DMS53 (cell line): ENCODE measurements around the gene KCNMA1.

Experiments used
- DNase-seq: peaks from one replicate; lab custom pipeline; 2025; lab: John Stamatoyannopoulos, UW

Gene KCNMA1

DNA sequence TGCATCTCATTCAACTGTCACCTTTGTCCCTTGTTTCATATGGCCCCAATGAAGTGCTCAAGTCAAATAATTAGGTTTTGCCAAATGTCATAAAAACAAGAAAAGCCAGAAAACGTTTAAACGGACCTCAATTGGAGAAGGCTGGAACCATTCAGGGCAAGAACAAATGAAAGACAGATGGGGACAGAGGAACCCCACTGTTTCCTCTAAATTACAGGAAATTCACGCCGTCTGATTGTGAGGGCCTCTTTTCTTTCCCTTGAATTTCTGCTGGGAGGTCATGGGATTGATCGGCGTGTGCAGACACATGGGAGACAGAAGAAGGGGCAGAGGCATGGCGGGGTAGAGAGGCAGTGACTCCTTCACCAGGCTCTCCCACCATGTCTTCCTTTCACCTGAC is 656.4 kb downstream of the KCNMA1 start:
- no peak for DNase-seq

- DNase-seq, result no peak
These were observed 659.7 kb downstream of the KCNMA1 start for GRCh38 chr10:76977901-76978300.

- no peak for DNase-seq
These were observed 660.6 kb downstream of the KCNMA1 start for GRCh38 chr10:76977046-76977445.

DNA sequence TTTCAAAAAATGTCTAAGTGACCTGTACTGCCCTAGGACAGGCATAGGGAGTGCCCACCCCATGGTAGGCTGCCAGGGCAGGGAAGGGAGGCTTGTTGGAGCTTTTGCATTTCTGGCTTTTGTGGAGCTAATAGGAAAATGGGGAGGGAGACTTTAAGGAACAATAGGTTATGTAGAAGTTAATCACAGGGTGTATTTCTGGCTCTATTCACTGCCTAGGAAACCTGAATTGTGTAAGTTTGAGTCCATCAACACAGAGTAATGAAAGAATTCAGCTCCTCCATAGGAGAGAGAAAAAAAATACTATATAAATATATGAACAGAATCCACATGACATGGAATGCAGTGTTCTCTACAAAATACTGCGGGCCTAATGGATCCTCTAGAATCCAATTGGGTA is 661.5 kb downstream of the KCNMA1 start:
- no peak for DNase-seq

GRCh38 chr10:76975126-76975525 is 662.5 kb downstream of the KCNMA1 start:
- no peak for DNase-seq

GRCh38 chr10:76974017-76974691 is 663.5 kb downstream of the KCNMA1 start:
- no peak for DNase-seq

DNA sequence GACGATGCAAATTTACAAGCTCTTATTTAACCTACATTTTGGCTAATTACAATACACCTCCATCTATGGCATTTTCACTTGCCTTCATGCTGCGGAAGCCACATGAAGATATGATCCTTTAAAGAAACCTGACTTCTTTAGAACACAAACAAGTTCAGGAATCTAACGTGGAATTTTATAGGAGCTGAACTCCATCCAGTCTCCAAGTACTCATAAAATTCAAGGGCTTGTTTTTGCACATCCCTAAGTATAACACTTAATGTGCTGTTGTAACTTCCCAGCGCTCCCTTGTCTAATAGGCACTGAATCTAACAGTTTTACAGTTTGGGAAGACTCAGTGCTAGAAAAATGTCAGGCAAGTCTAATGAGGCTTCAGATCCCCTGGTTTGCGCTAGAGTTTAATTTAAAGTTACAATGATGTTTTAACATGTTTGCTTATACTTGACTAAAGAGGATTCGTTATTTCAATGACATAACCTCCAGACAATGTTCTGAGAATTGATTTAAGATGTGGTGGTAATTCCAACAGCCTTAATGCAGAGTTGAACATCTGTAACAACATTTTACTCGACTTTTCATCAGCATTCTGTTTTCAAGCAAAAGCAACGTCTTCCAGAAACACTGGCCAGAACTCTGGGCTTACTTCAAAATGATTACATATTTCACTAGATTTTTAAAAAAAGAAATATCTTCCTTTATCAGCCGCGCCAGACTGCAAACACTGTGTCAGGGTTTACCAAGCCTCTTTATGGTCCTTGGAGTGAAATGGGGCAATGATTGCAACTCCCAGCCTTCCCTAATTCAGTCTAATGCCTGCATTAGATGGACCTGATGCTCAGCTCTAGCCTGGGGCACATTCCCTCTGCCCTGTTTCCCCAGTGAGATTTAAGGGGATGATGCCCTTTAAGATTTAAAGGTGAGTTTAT is 664.3 kb downstream of the KCNMA1 start:
- DNase-seq, result no peak

DNA sequence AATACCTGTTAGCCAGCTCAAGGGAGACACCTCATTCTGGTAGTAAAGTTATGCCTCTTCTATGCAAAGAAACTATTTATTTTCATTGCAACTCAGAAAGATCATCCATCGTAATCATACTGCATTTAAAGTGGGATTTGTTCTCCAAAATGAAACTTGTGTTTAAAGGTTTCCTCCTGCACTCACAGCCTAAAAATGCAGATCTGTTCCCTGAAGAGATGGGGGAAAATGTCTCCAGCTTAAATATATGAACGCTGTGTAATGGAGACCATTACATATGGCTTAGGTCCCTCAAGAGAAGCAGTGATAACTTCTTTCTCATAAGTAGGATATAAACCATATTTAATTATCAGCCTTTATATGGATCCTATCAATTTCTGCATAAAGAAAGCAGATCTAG is 665.1 kb downstream of the KCNMA1 start:
- DNase-seq, result no peak

DNA sequence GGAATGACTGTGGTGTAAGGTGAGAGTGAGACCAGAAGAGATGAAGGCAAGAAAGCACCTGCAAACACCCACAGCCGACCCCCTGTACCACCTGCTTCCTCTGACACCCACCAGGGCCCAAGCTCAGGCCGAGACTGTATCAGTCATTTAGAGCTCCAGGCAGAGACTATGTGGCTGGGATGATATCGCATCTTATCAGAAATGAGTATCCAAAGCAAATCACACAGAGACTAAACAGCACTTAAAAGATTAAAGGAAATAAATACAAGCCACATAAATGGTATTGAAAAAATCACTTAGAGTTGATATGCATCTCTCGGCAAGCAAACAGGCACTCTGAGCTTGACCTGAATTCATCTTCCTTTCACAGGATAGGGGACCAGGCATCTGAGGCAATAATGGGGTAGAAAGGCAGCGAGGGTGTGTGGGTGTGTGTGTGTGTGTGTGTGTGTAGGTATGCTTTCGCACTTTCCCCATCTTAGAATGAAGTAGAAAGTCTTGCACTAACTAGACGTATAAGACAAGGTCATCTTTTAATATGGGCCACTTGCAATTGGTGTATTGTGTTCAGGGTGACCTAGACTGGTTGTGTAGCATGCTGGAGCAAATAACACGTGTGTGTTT is 665.9 kb downstream of the KCNMA1 start:
- no peak for DNase-seq

DNA sequence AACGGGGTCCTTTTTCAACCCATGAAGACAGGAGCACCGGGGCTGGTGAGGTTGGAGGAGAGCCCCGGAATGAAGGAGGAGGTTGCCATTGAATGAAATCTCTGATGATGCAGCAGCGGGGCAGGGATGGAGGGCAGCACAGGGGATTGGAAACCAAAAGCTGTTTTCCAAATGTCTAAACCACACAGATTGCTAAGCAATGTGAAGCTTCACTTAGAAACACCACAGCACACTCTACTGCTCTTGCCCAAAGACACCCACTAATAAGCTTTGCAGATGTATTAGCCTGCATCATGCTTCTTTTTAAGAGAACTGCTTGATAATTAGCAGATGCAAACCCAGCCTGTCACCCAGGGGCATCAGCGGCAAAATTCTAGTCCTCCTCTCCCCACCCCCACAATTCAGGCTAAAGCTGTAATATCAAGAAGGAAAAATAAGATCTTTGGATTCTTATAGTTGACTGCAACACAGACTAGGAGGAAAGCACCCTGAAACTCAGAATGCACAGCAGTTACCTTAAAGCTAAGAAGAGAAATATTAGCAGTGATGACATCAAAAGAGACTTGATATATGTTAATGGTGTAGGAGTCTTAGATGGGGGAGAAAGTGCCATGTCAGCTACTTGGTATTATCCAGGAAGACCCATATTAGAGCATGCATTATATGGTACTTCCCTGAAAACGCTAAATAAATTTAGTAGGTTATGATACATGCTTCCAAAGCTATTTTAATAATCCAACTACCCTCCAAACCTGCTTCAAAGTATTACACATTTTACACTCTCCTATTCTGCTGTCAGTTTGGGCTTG is 666.7 kb downstream of the KCNMA1 start:
- DNase-seq, result no peak

DNA sequence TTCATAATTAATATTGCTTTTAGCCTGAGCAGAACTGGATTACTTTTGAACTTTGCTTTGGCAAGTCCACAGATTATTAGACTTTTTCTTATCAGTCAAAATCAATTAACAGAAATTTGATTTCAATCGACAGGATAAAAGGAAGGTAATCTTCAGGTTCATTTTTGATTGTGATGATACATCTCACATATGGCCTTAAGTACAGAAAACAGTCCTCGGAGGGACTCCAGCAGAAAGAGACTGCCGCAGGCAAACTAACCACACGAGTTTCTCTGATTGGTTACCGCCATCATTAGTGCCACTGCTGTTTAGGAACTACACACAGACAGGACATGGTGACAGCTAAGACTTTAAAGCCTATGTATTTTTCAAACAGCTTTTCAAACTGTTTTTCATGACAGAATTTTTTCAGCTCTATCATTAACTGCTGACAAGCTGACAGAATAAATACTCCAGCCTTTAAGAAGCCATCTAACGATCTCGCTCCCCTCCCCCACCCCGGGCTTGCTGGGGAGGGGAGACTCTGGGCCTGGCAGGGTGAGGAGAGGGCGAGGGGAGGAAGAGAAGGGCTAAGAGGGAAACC is 668.2 kb downstream of the KCNMA1 start:
- DNase-seq, result no peak

- no peak for DNase-seq
These were observed 669.1 kb downstream of the KCNMA1 start for GRCh38 chr10:76968483-76968882.

DNA sequence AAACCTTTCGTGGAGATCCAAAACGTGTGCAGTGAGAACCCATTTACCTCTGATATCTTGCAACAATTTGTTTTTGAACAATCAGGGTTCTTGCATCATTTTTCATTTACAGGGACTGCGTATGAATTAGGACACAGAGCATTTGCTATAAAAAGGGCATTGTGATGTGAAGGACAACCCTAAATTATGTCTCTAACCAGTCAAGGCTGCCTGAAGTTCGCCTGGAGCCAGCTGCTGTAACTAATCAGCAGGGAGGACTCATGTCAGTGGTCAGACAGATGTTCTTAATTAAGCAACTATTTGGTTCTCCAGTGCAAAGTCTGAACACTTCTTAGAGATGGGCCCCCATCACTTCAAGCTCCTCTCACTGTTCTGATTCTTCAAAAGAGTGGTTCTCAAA is 674.8 kb downstream of the KCNMA1 start:
- DNase-seq, result no peak

GRCh38 chr10:76961841-76962240 is 675.8 kb downstream of the KCNMA1 start:
- no peak for DNase-seq

DNA sequence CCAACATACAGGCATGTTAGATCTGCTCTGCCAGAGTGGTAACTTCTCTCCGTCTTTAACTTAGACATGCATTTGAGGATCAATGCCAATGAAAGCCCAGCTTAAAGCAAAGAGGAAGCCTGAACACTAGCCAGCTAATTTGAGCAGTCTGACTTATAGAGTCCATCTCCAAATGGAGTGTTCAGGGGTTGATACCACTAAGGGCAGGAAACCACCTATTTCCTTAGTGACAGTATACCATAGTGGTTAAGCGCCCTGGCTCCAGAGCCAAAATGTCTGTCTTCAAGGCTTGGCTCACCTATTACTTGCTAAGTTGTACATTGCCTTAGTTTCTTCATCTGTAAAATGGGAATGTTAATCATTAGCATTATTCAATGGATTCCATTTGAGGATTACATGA is 678.5 kb downstream of the KCNMA1 start:
- DNase-seq, result no peak

- DNase-seq, result no peak
These were observed 682.8 kb downstream of the KCNMA1 start for GRCh38 chr10:76954838-76955237.

DNA sequence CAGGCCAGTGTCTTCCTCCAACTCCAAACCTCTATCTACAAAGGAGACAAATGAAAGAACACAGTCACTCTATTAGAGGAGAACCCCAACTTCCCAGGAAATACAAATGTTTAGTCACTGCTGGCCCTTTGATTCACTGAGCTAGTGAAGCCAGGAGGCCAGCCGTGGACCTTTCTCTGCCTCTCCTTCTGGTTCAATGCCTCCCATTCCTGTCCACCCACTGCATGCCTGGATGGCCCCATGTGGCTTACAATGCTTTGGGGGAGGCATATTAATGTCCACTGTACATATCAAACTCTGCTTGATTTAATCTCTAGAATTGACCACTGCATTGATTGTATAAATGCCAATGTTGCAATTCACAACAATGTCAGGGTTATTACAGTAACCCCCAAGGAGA is 687.3 kb downstream of the KCNMA1 start:
- DNase-seq, result no peak

GRCh38 chr10:76946270-76946669 is 691.3 kb downstream of the KCNMA1 start:
- DNase-seq, result no peak

GRCh38 chr10:76945166-76945565 is 692.4 kb downstream of the KCNMA1 start:
- DNase-seq, result no peak

DNA sequence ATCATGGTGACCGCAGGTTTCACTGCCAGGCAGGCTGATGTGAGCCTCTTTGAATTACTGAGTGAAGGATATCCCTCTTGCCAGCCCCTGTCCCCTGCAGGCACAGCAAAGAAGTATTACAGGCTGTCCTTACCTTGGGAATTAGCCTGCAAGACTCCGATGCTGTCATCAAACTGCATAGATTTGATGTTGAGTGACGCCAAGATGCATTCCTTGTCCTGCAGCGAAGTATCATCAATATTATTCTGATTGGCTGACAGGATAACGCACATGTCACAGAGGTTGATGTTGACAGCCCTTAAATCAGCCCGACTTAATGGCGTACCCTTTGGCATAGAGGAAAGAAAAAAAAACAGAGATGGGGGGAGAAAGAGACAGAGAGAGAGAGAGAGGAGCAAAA is 693.0 kb downstream of the KCNMA1 start:
- DNase-seq, result no peak

- DNase-seq, result peak; percentile 6
These were observed 694.8 kb downstream of the KCNMA1 start for GRCh38 chr10:76942628-76943416.
